Adrenal gland (tissue), 5 donors: Measurements from ENCODE around the gene DLX3.

Experiments used
- CTCF ChIP-seq, 6 experiments: fragments of 450-650 bp in 4 of 6; fragments of 200-600 bp in 2 of 6; sonication (generic) in 1 of 6; IDR thresholded peaks; 1 replicate in 5 of 6; 2 replicates in 1 of 6; pipeline versions ENCODE4 v1.5.1 to v1.8.0; 2016 to 2021; ENCODE audit warnings: antibody characterized with exemption in 6 of 6, mild to moderate bottlenecking in 2 of 6, moderate library complexity in 1 of 6
- POLR2A ChIP-seq, 2 donors: fragments of 450-650 bp; IDR thresholded peaks; one replicate each; pipeline ENCODE4 v1.6.1; 2017; ENCODE audit warnings: antibody characterized with exemption in 2 of 2, mild to moderate bottlenecking in 2 of 2, moderate library complexity in 1 of 2
- donor health status: DM: no; HTN: no; CAD: no.

GRCh38 chr17:49986396-49987289 is 8.4 kb downstream of the DLX3 start:
- TF ChIP-seq CTCF (IDR thresholded peaks at IDR 0.05) (no peak), POLR2A (IDR thresholded peaks at IDR 0.05) (no peak)
